Aorta (tissue), 5 donors: ENCODE measurements around the gene RCE1. TPM values are rescaled to one million over a fixed set of nuclear protein-coding genes. Genes with fewer than 3 reads are reported as not detected.
A peak's percentile ranks its signal among the peaks of the same experiment; 100 is the strongest.

ENCODE experiments used
- ATAC-seq: fragments of 200-7000 bp; cut with Tn5 transposase; one replicate; pipeline ENCODE4 v1.9.1; 2022; ENCODE audit warnings: moderate library complexity; ENCODE audit not compliant: low FRiP score
- DNase-seq, 2 donors: peaks; one replicate each; pipeline ENCODE4 v3.0.0-alpha.2; 2020
- H3K27ac ChIP-seq, 2 donors: one replicate each; pipeline ENCODE4 v1.5.1; 2013; ENCODE audit warnings: low read length in 2 of 2, mild to moderate bottlenecking in 2 of 2, moderate library complexity in 2 of 2, control low read depth in 1 of 2, inconsistent platforms in 1 of 2, low read depth in 1 of 2
- H3K27me3 ChIP-seq, 2 donors: one replicate each; pipeline ENCODE4 v1.6.1; 2013; ENCODE audit warnings: control low read depth in 1 of 2, low read length in 1 of 2, mild to moderate bottlenecking in 1 of 2, moderate library complexity in 1 of 2; ENCODE audit not compliant: insufficient read depth in 2 of 2, control insufficient read depth in 1 of 2
- H3K36me3 ChIP-seq, 2 donors: one replicate each; pipeline ENCODE4 v1.6.1; 2013; ENCODE audit warnings: control low read depth in 1 of 2, low read length in 1 of 2, mild to moderate bottlenecking in 1 of 2; ENCODE audit not compliant: insufficient read depth in 2 of 2, control insufficient read depth in 1 of 2
- H3K4me1 ChIP-seq, 2 donors: one replicate each; pipeline ENCODE4 v1.6.1; 2013; ENCODE audit warnings: low read length in 2 of 2, control low read depth in 1 of 2, mild to moderate bottlenecking in 1 of 2, moderate library complexity in 1 of 2; ENCODE audit not compliant: insufficient read depth in 2 of 2, control insufficient read depth in 1 of 2
- H3K4me3 ChIP-seq, 2 donors: one replicate each; pipeline ENCODE4 v1.5.1; 2013; ENCODE audit warnings: low read length in 2 of 2, control low read depth in 1 of 2, mild to moderate bottlenecking in 1 of 2
- H3K9me3 ChIP-seq: one replicate; pipeline ENCODE4 v1.6.1; 2013; ENCODE audit warnings: mild to moderate bottlenecking, low read length; ENCODE audit not compliant: control insufficient read depth
- whole genome bisulfite sequencing, 2 donors: extraction: QIAGEN DNeasy Blood & Tissue Kit; methylation state at CpG; one replicate each; pipeline ENCODE4 v1.1.7; 2013; 5-methylcytosine and 5-hydroxymethylcytosine counted together
- intact Hi-C, 2 donors: fragments of 100-400 bp; cut with DNase I; formaldehyde crosslinking; loops; one replicate each; pipeline versions ENCODE4 v1.14.2 to v1.15.0; 2022
- polyA plus RNA-seq, 2 donors: library from polyadenylated mRNA; stranded (reverse); fragments of 200-250 nt; gene quantifications; one replicate each; pipeline ENCODE4 v1.2.3, GENCODE V29; 2013
- total RNA-seq, 2 donors: library from RNA; stranded (reverse); fragmentation: NEBNext Ultra II Directional; extraction: Animal tissue kit (Norgen Biotek cat#: 25700); gene quantifications; one replicate each; pipeline ENCODE4 v1.2.1, GENCODE V29; 2021
- donor health status: healthy with polysubstance abuse.
- donor health status: Bipolar disorder and iron deficiency.
- donor health status: DM: no; HTN: no; CAD: no.
- donor health status: DM: no; HTN: no; CAD: no.
- donor health status: DM: yes; HTN: yes; CAD: no.

RCE1 gene
- total and polyA plus RNA-seq, 4 donors: 11.7 to 23.5 (median 14.6) TPM

DNA sequence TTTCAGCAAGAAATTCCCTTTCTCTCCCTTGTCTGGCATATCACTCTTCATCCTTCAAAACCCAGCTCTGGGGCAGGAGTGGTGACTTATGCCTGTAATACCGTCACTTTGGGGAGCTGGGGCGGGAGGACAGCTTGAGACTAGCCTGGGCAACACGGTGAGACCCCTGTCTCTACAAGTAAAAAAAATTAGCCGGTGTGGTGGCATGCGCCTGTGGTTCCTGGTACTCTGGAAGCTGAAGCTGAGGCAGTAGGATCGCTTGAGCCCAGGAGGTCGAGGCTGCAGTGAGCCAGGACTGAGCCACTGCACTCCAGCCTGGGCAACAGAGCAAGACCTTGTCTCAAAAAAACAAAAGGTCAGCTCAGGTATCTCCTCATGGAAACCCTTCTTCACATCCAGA, 1.4 kb upstream of the RCE1 start:
- 86% methylated on average over 7 of the region's 7 CpGs for WGBS, 2 donors
- no peaks in the 10 kb centered on the region for H3K27me3 ChIP-seq
- H3K4me3 ChIP-seq: peak overlapping the region in 1 of 2 donors; percentile 92
- H3K27ac ChIP-seq: no peak overlapping the region
- H3K9me3 ChIP-seq: no peaks in the 10 kb centered on the region
- intact Hi-C loops: loop anchor here in 1 of 2 donors (5.0 kb wide), 1 partner anchor 130 kb away; no protein-coding TSS in a partner anchor
- ATAC-seq (no peak), DNase-seq (no peak)
- H3K36me3 ChIP-seq: no peaks in the 10 kb centered on the region
- H3K4me1 ChIP-seq: no peaks in the 10 kb centered on the region

DNA sequence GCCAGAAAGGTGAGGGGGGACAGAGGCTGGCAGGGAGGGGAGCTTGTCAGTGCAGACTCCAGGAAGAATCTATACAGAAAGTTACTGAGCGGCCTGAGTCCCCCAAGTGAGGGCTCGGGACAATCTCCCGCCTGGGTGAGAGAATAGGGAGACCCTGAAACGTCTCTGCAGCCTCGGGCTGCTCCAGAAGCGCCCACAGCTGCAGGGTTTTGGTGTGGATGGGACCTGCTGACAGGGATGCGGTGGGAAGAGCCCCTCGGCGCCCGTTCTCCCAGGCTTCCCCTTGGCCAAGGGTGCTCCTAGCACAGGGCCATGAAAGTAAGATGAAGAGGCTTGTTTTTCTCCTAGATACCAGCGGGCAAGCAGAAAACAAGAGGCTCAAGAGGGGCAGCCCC, 743 bp upstream of the RCE1 start:
- intact Hi-C loops: loop anchor here in 1 of 2 donors (5.0 kb wide), 1 partner anchor 130 kb away; no protein-coding TSS in a partner anchor
- ATAC-seq: no peak
- Histone ChIP-seq H3K4me3 (peak overlapping the region; percentile 87 to 92), H3K4me1 (no peaks in the 10 kb centered on the region), H3K9me3 (no peaks in the 10 kb centered on the region), H3K27ac (peak overlapping the region; percentile 84 to 92), H3K27me3 (no peaks in the 10 kb centered on the region), H3K36me3 (no peaks in the 10 kb centered on the region)
- whole genome bisulfite sequencing, 2 donors: 4 to 5% methylated on average over 11 of the region's 11 CpGs
- DNase-seq: no peak

DNA sequence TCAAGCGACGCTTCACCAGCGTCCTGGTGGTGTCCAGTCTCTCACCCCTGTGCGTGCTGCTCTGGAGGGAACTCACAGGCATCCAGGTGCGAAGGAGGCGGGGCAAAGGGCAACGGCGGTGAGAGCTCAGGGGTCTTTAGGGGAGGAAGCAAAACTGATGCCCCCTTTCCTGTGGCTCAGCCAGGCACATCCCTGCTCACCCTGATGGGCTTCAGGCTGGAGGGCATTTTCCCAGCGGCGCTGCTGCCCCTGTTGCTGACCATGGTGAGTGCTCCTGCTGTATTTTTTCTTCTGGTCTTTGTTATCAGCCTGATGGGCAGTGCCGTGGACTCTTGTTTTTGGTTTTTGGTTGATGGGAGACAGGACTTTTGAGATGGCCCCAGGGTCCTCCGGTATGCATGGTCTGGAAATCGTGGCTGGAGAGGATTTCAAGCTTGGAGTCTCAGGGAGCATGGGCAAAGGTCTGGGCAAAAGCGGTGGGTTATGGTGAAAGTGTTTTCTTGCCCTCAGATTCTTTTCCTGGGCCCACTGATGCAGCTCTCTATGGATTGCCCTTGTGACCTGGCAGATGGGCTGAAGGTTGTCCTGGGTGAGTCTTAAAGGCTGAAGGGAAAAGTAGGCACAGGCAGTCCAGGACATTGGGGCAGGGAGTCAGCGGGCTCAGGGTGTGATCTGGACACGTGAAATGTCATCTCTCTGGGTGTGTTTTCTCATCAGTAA, 695 bp downstream of the RCE1 start:
- Histone ChIP-seq H3K27ac (peak overlapping the region; percentile 2 to 56), H3K4me1 (no peaks in the 10 kb centered on the region), H3K9me3 (no peaks in the 10 kb centered on the region), H3K36me3 (no peaks in the 10 kb centered on the region), H3K4me3 (peak overlapping the region; percentile 52 to 92), H3K27me3 (no peaks in the 10 kb centered on the region)
- intact Hi-C loops: loop anchor here in 1 of 2 donors (5.0 kb wide), 1 partner anchor 128 kb away; no protein-coding TSS in a partner anchor
- 13 to 14% methylated on average over 16 of the region's 16 CpGs for WGBS, 2 donors
- DNase-seq (peak in 1 of 2 donors; percentile 31), ATAC-seq (no peak)

DNA sequence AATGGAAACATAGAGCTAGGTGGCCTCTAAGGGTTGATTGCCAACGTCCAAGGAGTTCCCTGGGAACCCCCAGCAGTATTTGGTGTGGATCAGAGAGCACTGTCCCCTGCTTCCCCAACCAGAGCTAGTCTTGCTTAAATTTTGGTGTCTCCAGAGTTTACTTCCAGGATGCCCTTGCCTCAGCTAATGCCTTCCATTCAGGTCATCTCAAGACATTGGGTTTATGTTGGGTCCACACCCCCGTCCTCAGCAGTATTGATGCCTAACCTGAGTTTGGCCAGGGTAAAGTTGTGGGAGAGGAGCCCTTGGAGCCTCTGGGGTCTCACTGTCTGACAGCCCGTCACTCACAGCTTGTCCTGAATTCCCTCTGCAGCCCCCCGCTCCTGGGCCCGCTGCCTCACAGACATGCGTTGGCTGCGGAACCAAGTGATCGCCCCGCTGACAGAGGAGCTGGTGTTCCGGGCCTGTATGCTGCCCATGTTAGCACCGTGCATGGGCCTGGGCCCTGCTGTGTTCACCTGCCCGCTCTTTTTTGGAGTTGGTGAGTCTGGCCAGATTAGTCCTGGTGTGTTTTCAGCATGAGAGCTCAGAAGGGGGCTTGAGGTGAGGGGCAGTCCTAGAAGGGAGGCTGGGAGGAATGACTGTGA, 1.4 kb downstream of the RCE1 start:
- no peaks in the 10 kb centered on the region for H3K4me1 ChIP-seq
- no peak overlapping the region for H3K27ac ChIP-seq
- H3K36me3 ChIP-seq: no peaks in the 10 kb centered on the region
- 87 to 88% methylated on average over 12 of the region's 12 CpGs for WGBS, 2 donors
- no peaks in the 10 kb centered on the region for H3K9me3 ChIP-seq
- DNase-seq: peak in 1 of 2 donors; percentile 79
- no peak for ATAC-seq
- intact Hi-C loops: loop anchor here in 1 of 2 donors (5.0 kb wide), 2 partner anchors 38 to 128 kb away; no protein-coding TSS in a partner anchor
- no peak overlapping the region for H3K4me3 ChIP-seq
- no peaks in the 10 kb centered on the region for H3K27me3 ChIP-seq

DNA sequence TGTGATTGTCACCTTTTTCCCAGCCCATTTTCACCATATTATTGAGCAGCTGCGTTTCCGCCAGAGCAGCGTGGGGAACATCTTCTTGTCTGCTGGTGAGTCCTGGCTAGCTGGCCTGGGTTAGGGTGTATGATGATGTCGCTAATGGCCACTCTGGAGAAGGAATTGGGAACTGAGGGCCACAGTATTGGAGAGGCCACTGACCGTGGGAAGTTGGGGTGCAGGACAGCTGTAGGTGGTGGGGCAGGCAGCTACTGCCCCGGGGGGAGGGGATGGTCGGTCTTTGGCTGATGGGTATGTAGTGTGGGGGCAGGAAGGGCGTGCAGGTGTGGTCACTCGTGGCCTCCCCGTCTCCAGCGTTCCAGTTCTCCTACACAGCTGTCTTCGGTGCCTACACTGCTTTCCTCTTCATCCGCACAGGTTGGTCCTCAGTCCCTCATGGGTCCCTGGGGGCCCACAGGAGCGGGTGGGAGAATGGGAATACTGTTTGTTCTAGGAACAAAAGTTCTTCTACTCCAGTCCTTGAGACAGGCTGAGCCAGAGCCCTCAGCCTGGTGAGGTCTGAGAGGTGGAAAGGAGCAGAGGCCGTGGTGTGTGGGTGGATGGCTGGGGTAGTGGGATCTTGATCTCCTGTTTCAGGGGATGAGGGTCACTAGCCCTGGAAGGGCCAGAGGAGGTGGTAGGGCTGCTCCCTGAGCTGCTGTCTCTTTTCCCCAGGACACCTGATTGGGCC, 2.1 kb downstream of the RCE1 start:
- DNase-seq (peak in 1 of 2 donors; percentile 72), ATAC-seq (no peak)
- H3K36me3 ChIP-seq: no peaks in the 10 kb centered on the region
- intact Hi-C loops: loop anchor here in 1 of 2 donors (5.0 kb wide), 1 partner anchor 37 kb away; no protein-coding TSS in a partner anchor
- no peak overlapping the region for H3K27ac ChIP-seq
- H3K4me3 ChIP-seq: no peak overlapping the region
- H3K9me3 ChIP-seq: no peaks in the 10 kb centered on the region
- WGBS, 2 donors: 89 to 91% methylated on average over 15 of the region's 15 CpGs
- no peaks in the 10 kb centered on the region for H3K27me3 ChIP-seq
- no peaks in the 10 kb centered on the region for H3K4me1 ChIP-seq

DNA sequence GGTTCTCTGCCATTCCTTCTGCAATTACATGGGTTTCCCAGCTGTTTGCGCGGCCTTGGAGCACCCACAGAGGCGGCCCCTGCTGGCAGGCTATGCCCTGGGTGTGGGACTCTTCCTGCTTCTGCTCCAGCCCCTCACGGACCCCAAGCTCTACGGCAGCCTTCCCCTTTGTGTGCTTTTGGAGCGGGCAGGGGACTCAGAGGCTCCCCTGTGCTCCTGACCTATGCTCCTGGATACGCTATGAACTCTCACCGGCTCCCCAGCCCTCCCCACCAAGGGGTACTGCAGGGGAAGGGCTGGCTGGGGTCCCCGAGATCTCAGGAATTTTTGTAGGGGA, 2.6 kb downstream of the RCE1 start:
- Histone ChIP-seq H3K9me3 (no peaks in the 10 kb centered on the region), H3K27me3 (no peaks in the 10 kb centered on the region), H3K27ac (no peak overlapping the region), H3K36me3 (no peaks in the 10 kb centered on the region), H3K4me3 (no peak overlapping the region), H3K4me1 (no peaks in the 10 kb centered on the region)
- intact Hi-C loops: loop anchor here in 1 of 2 donors (5.0 kb wide), 1 partner anchor 36 kb away; no protein-coding TSS in a partner anchor
- DNase-seq: peak in 1 of 2 donors; percentile 46
- WGBS, 2 donors: 85 to 89% methylated on average over 9 of the region's 9 CpGs
- ATAC-seq: no peak

DNA sequence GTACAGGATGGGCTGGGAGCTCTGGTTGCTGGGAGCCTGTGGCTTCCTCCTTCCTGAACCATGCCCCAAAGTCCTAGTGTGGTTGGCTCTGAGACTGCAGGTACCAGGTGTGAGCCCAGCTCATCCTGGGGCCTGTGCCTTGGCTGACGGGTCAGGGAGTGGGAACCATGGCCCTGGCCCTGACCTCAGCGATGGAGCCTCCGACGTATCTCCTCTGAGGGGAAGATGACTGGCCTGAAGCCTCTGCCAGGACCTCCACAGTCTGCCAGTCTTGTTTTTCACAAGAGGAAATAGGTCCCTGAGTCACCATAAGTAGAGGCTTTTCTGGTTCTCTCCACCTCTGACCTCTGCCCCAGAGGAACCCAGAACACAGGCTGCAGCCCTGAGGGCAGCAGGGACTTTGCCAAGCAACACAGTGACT, 3.4 kb downstream of the RCE1 start:
- intact Hi-C loops: loop anchor here in 1 of 2 donors (5.0 kb wide), 1 partner anchor 36 kb away; no protein-coding TSS in a partner anchor
- Histone ChIP-seq H3K36me3 (no peaks in the 10 kb centered on the region), H3K27ac (no peak overlapping the region), H3K9me3 (no peaks in the 10 kb centered on the region), H3K4me1 (no peaks in the 10 kb centered on the region), H3K4me3 (no peak overlapping the region), H3K27me3 (no peaks in the 10 kb centered on the region)
- WGBS, 2 donors: 80 to 85% methylated on average over 4 of the region's 4 CpGs
- ATAC-seq (no peak), DNase-seq (peak in 1 of 2 donors; percentile 61)

DNA sequence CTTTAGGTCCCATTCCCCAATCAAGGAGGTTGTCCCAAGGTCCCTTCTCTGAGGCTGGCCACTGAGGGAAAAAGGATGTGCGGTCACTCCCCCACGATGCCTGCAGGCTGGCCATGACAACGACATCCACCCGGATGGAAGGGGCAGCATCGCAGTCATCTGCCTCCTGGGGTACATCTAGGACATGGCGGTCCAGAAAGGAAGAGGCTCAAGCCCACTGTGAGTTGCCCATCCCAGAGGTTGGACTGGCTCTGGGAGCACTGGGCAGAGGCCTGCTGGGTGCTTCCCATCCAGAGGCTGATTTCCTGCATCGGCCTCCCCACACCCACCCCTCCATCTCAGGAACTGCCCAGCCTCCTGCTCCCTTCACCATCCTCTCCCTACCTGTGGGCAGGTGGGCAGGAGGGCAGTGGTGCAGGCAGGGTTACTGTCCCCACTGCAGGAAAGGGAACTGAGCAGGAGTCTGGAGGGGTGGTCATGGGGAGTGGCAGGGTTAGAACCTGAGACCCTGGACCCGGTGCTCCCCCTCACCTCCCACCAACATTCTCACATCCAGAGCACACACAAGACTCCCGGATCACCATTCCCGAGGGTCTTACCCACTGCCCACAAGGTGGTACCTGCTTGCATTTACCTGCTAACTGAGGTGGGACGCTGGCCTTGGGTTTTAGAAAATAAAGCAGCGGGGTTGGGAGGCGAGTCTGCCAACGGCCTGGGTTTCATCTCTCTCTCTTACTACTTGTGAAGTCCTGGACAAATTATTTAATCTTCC, 4.4 kb downstream of the RCE1 start:
- Histone ChIP-seq H3K9me3 (no peaks in the 10 kb centered on the region), H3K27me3 (no peaks in the 10 kb centered on the region), H3K36me3 (no peaks in the 10 kb centered on the region), H3K4me1 (no peaks in the 10 kb centered on the region), H3K27ac (no peak overlapping the region), H3K4me3 (no peak overlapping the region)
- DNase-seq (peak in 1 of 2 donors; percentile 58), ATAC-seq (no peak)
- intact Hi-C loops: loop anchor here in 1 of 2 donors (5.0 kb wide), 1 partner anchor 35 kb away; no protein-coding TSS in a partner anchor
- 83 to 88% methylated on average over 14 of the region's 14 CpGs for WGBS, 2 donors
